ENCODE data around the gene PRDM15. TPM values are rescaled to one million over a fixed set of nuclear protein-coding genes. Genes with fewer than 3 reads are reported as not detected.

PRDM15 gene
- total and polyA plus RNA-seq, 4 donors = 1.2 to 5.7 (median 2.1) TPM

GRCh38 chr21:41772351-41773080 lies 106.6 kb downstream of the PRDM15 start:
- no peaks in the 10 kb centered on the region for H3K36me3 ChIP-seq (ENCODE audit: control insufficient read depth in 4 of 4, insufficient read depth in 3 of 4, low read depth in 1 of 4, low read length in 3 of 4)
- H3K9ac ChIP-seq (ENCODE audit: low read depth in 1 of 2, low read length in 2 of 2) = no peak overlapping the region
- H3K4me1 ChIP-seq (ENCODE audit: control insufficient read depth in 4 of 4, insufficient read depth in 4 of 4, low read length in 3 of 4) = peaks cover 2 to 17% (median 8%) of the 10 kb centered on the region in 4 donors
- no peaks in the 10 kb centered on the region for H3K27me3 ChIP-seq (ENCODE audit: control insufficient read depth in 4 of 4, insufficient read depth in 4 of 4, low read length in 3 of 4)
- DNase-seq (ENCODE audit: low spot score) = no peak
- no peak for TF ChIP-seq JUND (IDR thresholded peaks at IDR 0.05)
- no peak for TF ChIP-seq ZBTB33 (IDR thresholded peaks at IDR 0.05)
- TF ChIP-seq FOXA1 (IDR thresholded peaks at IDR 0.05) = no peak
- no peak for TF ChIP-seq ATF3 (IDR thresholded peaks at IDR 0.05)
- no peak for TF ChIP-seq EGR1 (IDR thresholded peaks at IDR 0.05; ENCODE audit: low read depth in 2 of 2)
- TF ChIP-seq SP1 (IDR thresholded peaks at IDR 0.05) = no peak
- TF ChIP-seq HNF4A (conservative IDR thresholded peaks at IDR 0.05) = no peak
- no peak for TF ChIP-seq RAD21 (IDR thresholded peaks at IDR 0.05)
- no peak for TF ChIP-seq GABPA (IDR thresholded peaks at IDR 0.05 in 1 of 2, conservative IDR thresholded peaks at IDR 0.05 in 1 of 2)
- no peak for TF ChIP-seq MAX (IDR thresholded peaks at IDR 0.05)
- TF ChIP-seq RXRA (IDR thresholded peaks at IDR 0.05) = no peak
- no peak for TF ChIP-seq FOXA2 (IDR thresholded peaks at IDR 0.05)
- no peak for TF ChIP-seq HNF4G (IDR thresholded peaks at IDR 0.05)
- TF ChIP-seq CTCF (IDR thresholded peaks at IDR 0.05; ENCODE audit: low read depth, low read length, missing input control) = no peak
- no peak for TF ChIP-seq NR2F2 (IDR thresholded peaks at IDR 0.05)
- TF ChIP-seq REST (IDR thresholded peaks at IDR 0.05) = no peak
- TF ChIP-seq YY1 (IDR thresholded peaks at IDR 0.05) = no peak
- TF ChIP-seq TAF1 (conservative IDR thresholded peaks at IDR 0.05) = no peak
- no peak overlapping the region for H3K4me3 ChIP-seq (ENCODE audit: low read depth in 1 of 3, low read length in 3 of 3)
- H3K27ac ChIP-seq (ENCODE audit: low read depth in 1 of 2, low read length in 2 of 2) = no peak overlapping the region
- no peaks in the 10 kb centered on the region for H3K9me3 ChIP-seq (ENCODE audit: control insufficient read depth in 4 of 4, low read length in 3 of 4)
- WGBS = 79% methylated on average over 16 of the region's 16 CpGs

All from liver (tissue), 9 donors.